ENCODE data around the gene XPOT.

Gene XPOT

DNA sequence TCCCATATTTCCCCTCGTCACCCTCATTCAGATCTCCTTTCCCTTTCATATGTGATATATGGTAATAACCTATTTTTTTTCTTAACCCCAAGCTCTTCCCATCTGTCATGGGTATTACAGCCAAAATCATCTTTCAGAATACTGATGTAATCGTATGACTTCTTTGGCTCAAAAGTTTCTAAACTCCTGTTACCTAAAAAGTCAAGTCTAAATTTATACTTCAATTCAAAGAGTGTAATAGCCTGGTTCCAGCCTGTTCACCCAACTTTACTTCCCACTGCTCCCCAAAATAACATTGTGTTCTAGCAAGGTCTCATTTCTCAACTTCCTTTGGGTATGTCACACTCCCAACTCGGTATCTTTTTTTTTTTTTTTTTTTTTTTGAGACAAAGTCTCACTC is 96.2 kb downstream of the XPOT start:
- ChIA-PET CTCF (interaction anchor here (0.7 kb wide), 1 partner anchor 8 kb away, joined by 3 read pairs; no protein-coding TSS in a partner anchor), POLR2A (no interaction called here)
- DNase-seq (ENCODE audit: extremely low spot score), result no peak
- TF ChIP-seq FOXM1 (IDR thresholded peaks at IDR 0.05; ENCODE audit: borderline replicate concordance) (no peak), CTBP1 (IDR thresholded peaks at IDR 0.05; ENCODE audit: borderline replicate concordance) (no peak), L3MBTL2 (conservative IDR thresholded peaks at IDR 0.05) (no peak), FOXK2 (IDR thresholded peaks at IDR 0.05) (no peak)

All from HEK293T (cell line).